ENCODE data around the gene MUS81.

Gene MUS81

GRCh38 chr11:65857853-65858680 is 2.2 kb upstream of the MUS81 start, which contains the start of gene CFL1:
Gene CFL1 (minus strand): TSS chr11:65858180. CDS start chr11:65858099, 81 bp downstream.
- peak within 1 kb of the TSS; percentile 89 to 99 (median 96) for H3K27ac ChIP-seq
- peak within 1 kb of the TSS; percentile 80 to 100 (median 98) for H3K4me3 ChIP-seq

DNA sequence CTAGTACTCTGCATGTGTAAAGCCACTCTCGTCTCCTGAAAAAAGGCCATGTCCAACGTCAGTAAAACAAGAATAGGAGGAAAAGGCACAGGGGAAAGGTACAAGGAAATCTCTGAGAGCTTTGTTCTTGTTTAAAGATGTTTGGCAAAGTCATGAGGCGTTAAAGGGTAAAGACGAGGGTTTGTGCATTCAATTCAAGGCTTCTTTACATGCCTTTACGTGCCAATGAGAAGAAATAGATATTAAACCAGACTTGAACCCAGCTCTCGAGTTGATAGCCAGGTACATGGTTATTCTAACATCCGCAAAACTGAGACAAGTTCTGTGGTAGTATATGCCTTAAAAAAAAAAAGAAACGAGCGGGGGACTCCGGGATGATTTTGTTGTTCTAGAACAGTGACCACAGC is 1.5 kb upstream of the MUS81 start:
- peak overlapping the region; percentile 80 to 100 (median 98) for H3K4me3 ChIP-seq
- H3K27ac ChIP-seq: peak overlapping the region; percentile 57 to 99 (median 96)

- peak overlapping the region; percentile 80 to 100 (median 98) for H3K4me3 ChIP-seq
- peak overlapping the region; percentile 57 to 99 (median 96) for H3K27ac ChIP-seq
Measured at GRCh38 chr11:65859095-65859811, 980 bp upstream of the MUS81 start.

DNA sequence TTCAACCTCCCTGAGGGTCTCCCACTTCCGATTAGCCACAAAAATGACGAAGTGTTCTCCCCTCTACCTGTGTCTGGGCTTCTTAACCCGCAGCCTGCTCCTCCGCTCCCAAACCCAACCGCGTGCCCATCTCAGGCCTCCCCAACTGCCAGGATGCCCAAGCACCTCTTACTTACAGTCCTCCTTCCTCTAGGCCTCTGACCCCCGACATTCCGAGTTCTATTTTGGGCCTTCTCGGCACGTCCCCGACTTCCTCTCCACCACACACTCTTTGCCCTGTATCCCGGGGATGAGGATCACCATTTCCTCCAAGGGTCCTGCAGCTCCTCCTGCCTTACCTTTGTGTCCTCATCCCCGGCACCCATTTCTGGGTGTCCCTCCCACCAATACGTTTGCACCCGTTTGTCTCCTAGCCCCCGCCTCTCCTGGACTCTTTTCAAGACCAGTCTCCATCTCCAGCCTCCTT is 388 bp upstream of the MUS81 start:
- peak overlapping the region; percentile 80 to 100 (median 98) for H3K4me3 ChIP-seq

GRCh38 chr11:65861165-65861505 is 902 bp downstream of the MUS81 start:
- Histone ChIP-seq H3K27ac (peak overlapping the region; percentile 77 to 99 (median 96)), H3K4me3 (peak overlapping the region; percentile 80 to 100 (median 98))

More for the DNA sequence above, 388 bp upstream of the MUS81 start:
- peak overlapping the region in 20 of 21 experiments; percentile 77 to 99 (median 96) for H3K27ac ChIP-seq

DNA sequence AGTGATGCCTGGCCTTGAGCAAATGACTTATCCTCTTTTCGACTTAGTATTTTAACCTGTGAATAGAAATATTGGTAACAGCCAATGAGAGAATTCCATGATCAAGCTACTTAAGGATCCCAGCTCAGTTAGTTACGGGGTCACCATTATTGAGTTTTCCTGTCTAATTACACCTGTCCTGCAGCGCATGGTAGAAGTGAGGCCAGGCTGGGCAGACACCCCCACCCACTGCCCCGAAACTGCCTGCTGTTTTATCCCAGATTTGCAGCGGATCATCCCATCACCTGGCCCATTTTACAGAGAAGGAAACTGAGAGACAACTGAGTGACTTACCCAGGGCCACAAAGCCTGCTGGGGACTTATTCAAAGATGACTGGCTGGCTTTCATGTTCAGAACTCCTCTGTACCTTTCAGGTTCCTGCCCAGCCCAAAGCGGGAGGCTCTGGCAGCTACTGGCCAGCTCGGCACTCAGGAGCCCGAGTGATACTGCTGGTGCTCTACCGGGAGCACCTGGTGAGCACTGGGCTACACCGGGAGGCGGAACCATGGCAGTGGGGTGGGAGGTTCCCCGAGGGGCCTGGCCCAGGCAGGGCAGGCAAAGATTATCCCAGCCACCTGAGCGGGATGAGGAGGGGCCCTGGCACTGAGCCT is 1.4 kb downstream of the MUS81 start:
- peak overlapping the region in 17 of 21 experiments; percentile 14 to 99 (median 96) for H3K27ac ChIP-seq

GRCh38 chr11:65862191-65862735 is 2.0 kb downstream of the MUS81 start:
- Histone ChIP-seq H3K4me3 (no peak overlapping the region), H3K27ac (peak overlapping the region in 6 of 21 experiments; percentile 14 to 93 (median 28))

More for the DNA sequence above, 1.4 kb downstream of the MUS81 start:
- H3K4me3 ChIP-seq: peak overlapping the region; percentile 80 to 100 (median 98)

DNA sequence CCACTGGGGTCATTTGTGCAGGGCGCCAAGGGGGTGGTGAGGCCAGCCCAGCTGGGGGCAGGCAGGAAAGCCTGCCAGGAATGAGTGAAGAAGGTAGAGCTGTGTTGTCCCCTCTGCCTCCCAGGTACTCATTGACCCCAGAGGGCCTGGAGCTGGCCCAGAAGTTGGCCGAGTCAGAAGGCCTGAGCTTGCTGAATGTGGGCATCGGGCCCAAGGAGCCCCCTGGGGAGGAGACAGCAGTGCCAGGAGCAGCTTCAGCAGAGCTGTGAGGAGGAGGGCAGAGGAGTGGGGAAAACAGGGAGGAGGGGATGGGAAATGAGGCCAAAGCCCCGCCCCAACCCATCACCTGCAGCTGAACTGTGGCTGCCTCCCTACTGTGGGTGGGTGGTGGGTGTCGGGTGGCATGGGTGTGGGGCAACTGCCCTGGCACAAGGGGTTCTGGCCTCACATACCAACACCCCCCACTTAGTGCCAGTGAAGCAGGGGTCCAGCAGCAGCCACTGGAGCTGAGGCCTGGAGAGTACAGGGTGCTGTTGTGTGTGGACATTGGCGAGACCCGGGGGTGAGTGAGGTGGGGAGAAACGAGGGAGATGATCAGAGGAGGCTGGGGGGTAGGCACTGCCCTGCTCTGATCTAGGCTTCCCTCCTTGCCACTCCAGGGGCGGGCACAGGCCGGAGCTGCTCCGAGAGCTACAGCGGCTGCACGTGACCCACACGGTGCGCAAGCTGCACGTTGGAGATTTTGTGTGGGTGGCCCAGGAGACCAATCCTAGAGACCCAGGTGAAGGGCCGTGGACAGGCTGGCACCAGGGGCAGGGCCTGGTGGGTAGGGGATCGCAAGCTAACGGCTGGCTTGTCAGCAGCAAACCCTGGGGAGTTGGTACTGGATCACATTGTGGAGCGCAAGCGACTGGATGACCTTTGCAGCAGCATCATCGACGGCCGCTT is 3.0 kb downstream of the MUS81 start:
- Histone ChIP-seq H3K27ac (peak overlapping the region in 2 of 21 experiments; percentile 3 to 41), H3K4me3 (no peak overlapping the region)

DNA sequence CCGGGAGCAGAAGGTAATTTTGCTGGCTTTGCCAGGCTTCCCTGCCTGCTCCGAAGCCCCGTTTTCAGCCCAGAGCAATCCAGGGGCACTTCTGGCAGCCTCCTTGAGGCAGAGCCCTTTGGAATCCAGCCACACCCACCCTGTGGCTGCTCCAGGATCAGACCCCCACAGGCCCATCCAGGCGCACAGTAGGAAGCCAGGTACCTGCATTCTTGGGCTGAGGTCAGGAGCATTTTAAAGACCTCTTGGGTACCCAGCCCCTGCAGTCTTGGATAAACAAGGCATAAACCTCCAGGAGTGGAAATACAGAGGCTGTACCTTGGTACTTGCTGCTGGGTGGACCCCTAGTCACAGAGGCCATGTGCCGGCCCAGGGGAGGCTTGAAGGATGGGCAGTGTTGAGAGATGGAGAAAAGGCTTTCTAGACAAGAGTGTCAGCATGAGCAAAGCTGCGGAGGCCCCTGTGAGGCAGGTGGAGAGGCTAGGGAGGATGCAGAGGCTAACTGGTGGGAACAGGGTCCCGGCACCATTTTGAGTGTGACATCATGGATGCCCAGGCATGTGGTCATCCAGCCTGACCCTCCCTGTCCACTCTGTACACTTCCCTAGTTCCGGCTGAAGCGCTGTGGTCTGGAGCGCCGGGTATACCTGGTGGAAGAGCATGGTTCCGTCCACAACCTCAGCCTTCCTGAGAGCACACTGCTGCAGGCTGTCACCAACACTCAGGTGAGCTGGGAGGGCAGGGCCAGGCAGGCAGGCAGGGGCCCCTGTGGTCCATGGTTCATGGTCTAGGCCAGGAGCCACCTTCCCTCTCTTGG is 3.9 kb downstream of the MUS81 start:
- Histone ChIP-seq H3K4me3 (no peak overlapping the region), H3K27ac (no peak overlapping the region)

DNA sequence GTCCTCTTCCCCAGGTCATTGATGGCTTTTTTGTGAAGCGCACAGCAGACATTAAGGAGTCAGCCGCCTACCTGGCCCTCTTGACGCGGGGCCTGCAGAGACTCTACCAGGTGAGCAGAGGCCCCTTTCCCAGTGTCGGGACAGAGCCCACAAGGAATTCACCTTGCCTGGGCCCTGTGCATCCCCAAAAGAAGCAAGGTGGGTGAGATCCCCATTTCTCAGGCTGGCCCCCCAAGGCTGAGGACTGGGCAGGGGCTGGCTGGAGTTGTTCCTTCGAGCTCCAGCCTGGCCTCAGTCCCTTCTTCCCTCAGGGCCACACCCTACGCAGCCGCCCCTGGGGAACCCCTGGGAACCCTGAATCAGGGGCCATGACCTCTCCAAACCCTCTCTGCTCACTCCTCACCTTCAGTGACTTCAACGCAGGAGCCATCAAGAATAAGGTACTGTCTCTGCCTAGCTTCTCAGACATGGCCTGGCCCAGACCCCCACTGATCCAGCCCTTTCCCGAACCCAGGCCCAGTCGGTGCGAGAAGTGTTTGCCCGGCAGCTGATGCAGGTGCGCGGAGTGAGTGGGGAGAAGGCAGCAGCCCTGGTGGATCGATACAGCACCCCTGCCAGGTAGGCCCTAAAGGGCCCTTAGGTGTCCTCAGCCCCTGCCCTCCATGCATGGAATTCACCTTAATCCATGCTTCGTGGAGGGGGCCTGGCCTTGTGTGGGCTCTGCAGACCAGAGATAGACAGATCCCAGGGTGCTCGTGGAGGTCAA is 4.7 kb downstream of the MUS81 start:
- no peak overlapping the region for H3K27ac ChIP-seq
- H3K4me3 ChIP-seq: no peak overlapping the region

DNA sequence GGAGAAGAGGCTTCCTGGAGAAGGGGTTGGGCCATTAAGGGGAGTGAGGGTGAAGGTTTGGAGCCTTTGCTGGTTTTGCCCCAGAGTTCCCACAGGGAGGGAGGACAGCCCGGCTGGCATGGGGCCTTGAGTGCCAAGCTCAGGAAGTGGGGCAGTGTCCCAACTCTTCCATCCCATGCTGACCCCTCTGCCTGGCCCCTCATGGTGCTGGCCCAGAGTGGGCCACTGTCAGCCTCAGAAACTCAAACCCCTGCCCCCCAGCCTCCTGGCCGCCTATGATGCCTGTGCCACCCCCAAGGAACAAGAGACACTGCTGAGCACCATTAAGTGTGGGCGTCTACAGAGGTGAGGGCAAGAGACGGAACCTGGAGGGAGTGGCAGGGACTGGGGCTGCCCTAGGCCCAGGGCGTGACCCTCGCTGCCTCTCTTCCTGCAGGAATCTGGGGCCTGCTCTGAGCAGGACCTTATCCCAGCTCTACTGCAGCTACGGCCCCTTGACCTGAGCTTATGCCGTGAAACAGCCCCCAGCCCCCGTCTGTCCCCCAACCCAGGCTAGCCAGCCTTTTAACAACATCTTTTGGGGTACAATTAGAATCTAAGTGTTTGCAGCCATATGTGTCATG is 5.4 kb downstream of the MUS81 start:
- no peak overlapping the region for H3K4me3 ChIP-seq
- no peak overlapping the region for H3K27ac ChIP-seq

DNA sequence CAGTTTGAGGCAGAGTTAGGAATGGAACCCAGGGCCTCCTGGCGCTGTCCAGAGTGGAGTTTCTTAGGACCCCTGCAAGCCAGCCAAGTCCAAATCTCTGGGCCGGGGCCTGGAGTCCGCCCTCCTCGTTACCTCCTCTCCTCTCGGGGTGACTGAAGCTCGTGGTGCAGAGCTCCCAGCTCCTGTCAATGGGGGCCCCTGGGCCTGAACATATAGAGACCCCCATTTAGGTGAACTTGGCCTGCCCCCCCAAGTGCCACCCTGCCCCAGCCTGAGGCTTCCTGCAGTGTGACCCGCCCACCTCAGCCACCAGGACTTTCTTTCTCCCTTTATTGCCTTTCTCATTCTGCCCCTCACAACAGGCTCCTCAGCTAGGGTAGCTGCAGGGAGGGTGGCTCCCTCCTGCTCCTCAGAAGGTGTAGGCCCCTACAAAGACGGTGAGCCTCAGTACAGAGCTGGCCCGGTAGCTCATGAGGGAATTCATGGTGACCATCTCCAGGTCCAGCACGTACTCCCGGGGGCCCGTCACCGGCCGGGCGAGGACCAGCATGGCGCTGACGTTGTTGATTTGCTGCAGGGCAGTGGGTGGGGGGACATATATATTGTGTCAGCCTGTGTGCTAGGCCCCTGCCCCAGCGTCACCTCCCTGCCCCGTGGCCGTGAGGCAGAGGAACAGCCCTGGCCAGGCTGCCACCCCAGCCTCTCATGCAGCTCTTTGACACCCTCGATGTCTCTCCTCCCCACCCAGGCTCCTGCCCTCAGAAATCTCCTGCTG is 6.5 kb downstream of the MUS81 start:
- H3K27ac ChIP-seq: no peak overlapping the region
- no peak overlapping the region for H3K4me3 ChIP-seq

DNA sequence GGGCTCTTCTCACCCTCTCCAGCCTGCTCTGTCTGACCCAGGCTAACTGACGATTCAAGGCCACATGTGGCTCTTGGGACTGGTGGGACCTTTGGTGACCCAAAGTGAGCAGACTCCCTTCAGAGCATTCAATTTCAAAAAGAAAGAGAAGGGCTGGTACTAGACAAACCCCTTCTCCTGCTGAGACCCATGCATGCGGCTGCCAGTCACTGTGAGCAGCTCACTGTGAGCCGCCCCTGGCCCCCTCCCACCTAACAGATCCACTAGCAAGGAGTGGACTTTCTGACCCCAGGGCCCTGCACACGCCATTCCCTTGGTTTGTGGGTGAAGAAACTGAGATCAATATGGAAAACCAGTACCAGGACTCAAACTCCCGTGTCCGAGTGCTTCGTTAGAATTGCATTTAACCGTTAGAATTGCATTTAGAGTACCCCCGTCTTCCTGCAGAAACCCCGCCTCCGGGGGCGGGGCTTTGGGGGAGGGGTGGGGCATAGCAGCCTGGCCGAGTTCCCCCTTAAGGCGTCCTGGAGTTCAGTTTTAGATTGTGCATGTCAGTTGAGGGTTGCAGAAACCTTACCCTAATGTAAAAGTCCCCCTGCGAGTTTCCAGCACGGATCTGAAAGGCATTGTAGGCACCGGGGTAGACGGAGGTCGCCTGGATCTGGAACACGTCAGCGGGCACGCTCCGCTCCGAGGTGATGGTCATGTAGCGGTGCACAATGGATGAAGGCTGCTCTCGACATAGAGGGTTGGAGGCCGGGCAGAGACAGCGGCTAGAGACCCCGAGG is 7.2 kb downstream of the MUS81 start:
- H3K27ac ChIP-seq: no peak overlapping the region
- H3K4me3 ChIP-seq: no peak overlapping the region

DNA sequence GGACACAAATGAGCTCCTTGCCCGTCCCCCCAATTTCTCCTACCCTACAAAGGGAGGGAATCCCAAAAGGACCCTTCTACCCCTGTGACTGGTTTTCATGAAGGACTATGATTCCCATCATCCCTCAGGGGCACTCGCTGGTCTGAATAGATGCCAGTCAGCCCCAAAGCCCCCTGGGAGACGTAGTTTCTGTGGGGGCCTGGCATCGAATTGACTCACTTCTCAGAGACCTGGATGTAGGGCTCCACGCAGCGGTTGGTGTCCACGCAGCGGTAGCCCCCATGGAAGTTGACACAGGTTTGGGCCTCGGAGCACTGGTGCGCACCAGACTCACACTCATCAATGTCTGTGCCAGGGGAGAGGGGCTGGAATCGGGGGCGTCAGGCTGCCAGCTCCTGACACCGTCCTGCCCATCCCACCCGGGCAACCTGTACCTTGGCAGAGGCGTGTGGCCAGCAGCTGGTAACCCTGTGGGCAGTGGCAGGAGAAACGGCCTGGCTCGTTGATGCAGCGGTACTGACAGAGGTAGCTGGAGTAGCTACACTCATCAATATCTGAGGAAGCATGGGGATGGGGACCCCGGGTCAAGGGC is 7.9 kb downstream of the MUS81 start:
- Histone ChIP-seq H3K4me3 (no peak overlapping the region), H3K27ac (no peak overlapping the region)

- no peak overlapping the region for H3K4me3 ChIP-seq
- no peak overlapping the region for H3K27ac ChIP-seq
Measured at GRCh38 chr11:65868907-65869306, 8.7 kb downstream of the MUS81 start.
